IPS DF 19.7 (cell line): ENCODE results near the gene COL27A1.

Experiments used
- DNase-seq: peaks from one replicate; pipeline ENCODE4 v3.0.0-alpha.2; 2013; ENCODE audit warnings: low read depth, low spot score

Gene COL27A1

DNA sequence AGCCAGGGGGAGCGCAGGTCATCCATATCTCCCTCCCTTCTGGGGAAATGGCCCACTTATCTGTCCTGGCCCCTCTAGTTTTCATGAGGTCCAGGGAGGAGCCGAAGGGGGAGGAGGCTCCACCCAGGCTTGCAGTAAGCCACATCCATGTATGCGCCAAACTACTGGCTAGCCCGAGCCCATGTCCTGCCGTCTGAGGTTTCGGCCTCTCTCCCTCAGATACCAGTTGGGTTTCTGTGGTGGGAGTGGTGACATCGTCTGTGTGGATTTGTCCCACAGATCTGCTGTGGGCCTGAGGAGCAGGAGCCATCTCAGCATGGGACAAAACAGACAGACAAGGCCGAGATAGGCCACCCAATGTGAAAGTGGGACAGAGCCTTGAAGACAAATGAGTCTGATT is 89.2 kb downstream of the COL27A1 start:
- no peak for DNase-seq

GRCh38 chr9:114246558-114246957 is 91.2 kb downstream of the COL27A1 start:
- no peak for DNase-seq

DNA sequence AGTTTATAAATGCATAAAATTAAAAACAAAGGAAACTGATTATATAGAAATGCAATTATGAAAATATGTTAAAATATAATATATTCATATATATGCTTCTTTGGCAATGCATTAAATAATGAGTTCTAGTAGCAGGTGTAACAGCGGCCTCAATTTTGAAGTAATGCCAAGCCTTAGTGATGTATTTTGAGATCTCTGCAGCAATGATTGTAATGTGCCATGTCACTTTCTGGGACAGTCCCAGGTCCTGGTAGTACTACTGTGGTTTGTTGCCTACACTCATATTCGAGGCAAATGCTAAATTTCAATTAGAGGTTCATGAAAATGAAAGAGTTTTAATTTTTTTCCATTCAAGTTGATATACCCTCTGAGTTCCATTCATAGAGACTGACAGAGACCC is 91.7 kb downstream of the COL27A1 start:
- no peak for DNase-seq

- no peak for DNase-seq
Observed at GRCh38 chr9:114247491-114247890, 92.2 kb downstream of the COL27A1 start.

GRCh38 chr9:114248299-114248707 is 93.0 kb downstream of the COL27A1 start:
- DNase-seq, result no peak

DNA sequence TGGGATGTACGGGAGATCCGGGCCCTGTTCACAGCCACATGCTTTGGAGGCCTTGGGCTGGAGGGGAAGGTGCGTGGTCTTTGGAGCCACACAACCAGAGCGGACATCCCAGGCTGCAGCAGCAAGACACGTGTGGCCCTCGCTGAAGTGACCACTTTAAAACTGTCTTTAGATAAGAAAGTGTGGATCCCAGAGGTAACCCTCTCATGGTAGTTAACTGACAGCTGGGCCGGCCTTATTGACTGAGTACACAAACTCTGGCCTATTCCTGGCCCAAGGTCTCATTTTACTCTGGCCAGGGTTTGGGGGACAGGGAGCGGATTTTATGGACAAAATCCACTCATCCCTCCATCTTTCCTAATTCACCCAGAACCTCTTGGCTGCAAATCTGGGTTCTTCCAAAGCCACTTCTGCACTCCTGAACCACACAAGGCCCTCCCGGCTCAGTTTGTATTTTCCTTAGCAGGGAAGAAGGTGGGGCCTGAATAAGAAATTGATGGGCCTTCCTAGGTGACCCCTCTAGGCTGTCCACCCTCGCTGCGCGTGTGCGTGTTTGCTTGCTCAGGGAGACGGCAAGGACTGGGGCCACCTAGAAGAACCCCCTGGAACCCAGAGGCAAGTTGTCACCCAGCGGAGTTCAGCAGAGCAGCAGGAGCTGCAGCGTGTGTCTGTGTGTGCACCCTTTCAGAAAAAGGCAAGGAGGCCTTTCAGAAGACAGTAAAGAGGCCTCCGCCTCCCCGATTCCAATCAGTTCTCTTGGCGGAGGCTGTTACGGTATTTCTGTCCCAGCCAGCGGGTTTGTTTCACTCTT is 94.3 kb downstream of the COL27A1 start:
- no peak for DNase-seq

- no peak for DNase-seq
Observed at GRCh38 chr9:114250235-114250568, 94.9 kb downstream of the COL27A1 start.

- no peak for DNase-seq
Observed at GRCh38 chr9:114250648-114251047, 95.3 kb downstream of the COL27A1 start.

DNA sequence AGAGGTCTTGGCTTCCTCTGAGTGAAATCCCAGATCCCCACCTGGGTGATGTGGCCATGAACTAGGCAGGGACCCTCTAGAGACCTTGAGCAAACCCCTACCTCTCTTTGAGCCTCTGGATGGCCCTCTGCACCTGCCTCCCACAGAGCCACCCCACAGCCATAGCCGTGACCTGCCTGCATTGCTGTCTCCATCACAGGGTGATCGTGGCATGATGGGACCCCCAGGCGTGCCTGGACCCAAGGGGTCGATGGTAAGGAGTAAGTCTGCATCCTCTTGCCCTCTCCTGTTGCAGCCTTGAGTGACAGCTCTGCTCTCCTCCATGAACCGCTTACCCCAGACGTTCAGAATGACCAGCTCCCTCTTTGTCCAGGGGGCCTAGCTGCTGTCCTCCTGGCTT is 97.1 kb downstream of the COL27A1 start:
- no peak for DNase-seq

- DNase-seq, result no peak
Observed at GRCh38 chr9:114256827-114257328, 101.5 kb downstream of the COL27A1 start.

- no peak for DNase-seq
Observed at GRCh38 chr9:114258218-114258617, 102.9 kb downstream of the COL27A1 start.

DNA sequence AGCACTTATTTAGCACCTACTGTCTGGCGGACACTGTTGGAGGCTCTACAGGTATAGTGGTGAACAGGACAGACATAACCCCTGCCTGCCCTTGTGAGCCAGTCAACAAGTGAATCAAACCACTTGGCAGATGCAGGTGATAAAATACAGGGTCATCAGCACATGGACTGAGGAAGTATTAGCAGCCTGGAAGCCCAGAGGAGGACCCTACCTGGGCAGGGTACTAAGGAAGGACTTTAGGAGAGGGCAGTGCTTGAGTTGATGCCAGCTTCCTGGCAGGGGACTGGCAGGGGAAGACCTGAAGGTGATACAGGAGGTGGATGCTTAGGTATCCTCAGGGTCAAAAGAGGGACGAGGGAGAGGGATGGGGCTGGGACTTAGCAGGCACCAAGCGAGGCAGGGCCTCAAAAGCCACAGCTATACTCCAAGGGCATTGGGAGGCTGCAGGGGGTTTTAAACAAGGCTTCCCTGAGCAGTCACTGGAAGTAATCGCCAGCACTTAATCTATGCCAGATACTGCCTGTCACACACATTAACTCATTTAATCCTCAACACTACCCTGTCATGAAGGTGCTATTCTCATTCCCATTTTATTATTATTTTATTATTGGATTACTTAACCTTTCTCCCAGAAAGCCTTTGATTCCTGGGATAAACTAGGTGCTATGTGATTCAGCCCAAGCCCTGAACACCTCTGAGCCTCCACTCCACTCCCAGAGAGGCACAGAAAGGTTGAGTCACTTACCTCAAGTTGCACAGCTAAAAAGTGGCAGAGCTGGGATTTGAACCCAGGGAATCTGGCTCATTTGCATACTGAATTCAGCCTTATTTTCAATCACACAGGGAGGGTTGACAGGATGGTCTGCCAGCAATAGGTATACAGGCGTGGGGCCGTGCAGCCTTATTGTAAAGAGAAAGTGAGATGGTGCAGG is 103.8 kb downstream of the COL27A1 start:
- DNase-seq, result no peak

- no peak for DNase-seq
Observed at GRCh38 chr9:114259798-114260523, 104.6 kb downstream of the COL27A1 start.

DNA sequence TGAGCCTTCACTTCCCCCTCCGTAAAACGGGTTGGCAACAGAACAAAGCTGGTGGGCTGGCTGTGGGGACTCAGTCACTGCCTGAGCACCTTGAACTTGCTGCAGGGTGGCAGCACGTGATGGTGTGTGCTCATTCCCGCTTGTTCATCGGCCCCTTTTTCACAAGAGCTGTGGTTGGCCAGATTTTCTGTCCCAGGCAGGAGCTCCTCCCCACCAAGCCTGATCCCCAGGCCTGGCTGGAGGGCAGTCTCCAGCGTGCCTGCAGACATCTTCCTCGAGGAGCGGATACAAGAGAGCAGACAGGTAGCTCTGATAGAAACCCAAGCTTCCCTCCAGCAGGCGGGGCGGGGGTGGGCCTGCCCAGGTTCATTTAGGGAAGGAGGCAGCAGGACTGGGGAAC is 105.7 kb downstream of the COL27A1 start:
- no peak for DNase-seq

DNA sequence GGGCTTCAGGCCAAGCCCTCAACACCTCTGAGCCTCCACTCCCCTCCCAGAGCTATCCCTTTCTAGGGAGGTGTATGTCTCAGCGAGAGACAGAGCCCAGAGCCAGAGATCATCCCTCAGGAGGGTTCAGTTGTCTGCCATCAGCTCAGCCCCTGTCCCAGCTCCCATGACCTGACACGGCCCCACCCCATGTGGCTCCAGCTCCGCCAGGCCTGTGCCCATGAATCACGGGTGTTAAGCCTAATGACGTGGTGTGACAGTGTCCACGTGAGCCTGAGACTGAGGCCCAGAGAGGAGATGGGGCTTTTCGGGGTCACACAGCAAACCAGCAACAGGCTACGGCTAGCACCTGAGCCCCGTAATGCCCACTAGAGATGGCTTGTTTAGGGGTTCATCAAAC is 106.7 kb downstream of the COL27A1 start:
- no peak for DNase-seq

DNA sequence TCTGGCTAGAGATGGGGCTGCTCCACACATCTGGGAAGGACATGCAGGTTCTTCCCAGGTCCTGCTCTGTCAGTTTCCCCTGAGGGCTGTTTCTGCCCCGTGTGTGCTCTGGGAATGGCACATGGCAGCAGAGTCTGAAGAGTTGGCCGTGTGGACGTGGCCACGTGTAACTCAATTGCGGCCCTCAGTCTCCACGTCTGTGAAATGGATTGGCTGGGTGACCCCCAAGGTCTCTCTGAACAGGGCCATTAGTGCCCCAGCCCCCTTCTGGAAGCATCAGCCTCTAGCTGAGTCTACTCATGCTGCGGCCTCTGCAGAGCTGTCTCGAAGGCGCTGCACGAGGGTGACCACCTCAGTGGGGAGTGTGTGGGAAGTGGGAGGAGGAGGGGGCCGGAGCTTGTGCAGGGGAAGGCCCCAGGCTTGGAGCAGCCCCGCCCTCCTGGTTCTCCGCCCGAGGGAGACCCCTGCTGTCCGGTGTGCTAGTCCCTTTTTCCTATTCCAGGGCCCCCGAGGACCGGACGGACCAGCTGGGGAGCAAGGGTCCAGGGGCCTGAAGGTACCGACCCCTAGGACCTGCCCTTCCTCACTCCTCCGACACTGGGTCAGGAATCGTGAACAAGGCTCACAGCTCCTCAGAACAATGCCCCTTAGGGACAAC is 108.6 kb downstream of the COL27A1 start:
- no peak for DNase-seq

GRCh38 chr9:114264806-114265550 is 109.6 kb downstream of the COL27A1 start:
- DNase-seq, result no peak

DNA sequence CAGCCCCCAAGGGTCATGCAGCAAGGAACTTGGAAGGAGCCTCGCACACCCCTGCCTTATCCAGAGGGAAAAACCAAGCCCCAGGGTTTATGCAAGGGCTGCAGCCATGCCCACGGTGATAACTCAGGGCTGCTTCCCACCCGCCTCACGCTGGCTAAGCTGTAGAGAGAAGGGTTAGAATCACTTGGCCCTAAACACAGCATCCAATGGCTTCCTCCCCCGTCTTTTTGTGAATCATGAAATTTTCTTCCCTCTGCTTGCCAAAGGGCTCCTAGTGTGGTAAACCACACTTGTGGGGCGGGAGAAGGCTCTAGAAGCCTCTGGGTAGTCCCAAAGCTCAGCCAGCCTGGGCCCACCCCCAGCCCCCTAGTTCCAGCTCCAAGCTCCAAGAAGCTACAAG is 111.6 kb downstream of the COL27A1 start:
- no peak for DNase-seq

- DNase-seq, result no peak
Observed at GRCh38 chr9:114269023-114269422, 113.7 kb downstream of the COL27A1 start.

DNA sequence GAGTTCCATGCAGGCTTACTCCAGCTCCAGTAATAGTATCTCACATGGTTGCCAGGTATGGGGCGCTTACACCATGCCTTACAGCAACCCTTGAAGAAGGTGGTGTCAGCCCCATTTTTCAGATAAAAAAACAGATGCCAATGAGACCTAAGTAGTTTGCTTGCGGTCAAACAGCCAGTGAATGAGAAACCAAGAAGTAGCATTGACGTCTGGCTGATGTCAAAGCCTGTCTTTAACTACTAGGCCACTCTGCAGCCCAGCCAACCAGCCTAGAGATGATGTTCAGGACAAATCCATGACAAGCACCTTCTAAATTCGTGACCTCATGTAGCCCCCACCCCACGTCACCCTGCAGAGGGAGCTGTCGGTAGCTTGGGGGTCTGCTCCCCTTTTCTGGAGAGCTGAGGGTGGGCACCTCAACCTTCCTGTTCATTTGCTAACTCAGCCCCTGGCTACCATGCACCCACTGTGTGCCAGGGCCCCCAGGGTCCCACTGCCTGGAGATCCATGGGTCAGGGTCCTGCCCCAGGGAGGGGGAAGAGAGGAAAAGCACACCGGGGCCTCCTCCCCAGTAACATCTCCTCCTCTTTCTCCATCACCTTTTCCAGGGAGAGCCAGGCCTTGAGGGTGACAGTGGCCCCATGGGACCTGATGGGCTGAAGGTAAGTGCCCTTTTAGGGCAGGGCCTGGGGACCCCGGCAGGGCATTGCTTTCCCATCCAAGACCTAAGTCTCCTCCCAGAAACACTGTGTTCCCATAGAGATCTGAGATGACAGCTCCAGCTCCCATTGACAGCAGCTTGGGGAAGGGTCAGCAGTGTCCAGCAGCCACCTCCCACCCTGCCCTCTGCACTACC is 115.0 kb downstream of the COL27A1 start:
- DNase-seq, result no peak
